Measurements from ENCODE around the gene PRR36.
"Not testable (repeated sequence)": the region's sequence is repeated elsewhere in the genome, so short reads cannot be mapped to it uniquely, and the experiment has no call there.

PRR36 gene

GRCh38 chr19:7920519-7921301, 46.5 kb upstream of the PRR36 start:
- no peak for TF ChIP-seq CTCF (IDR thresholded peaks at IDR 0.05; ENCODE audit: extremely low read depth, insufficient read depth, missing control alignments)
- peak; percentile 99 for DNase-seq (ENCODE audit: low spot score)
- in situ Hi-C loops (cut with MboI; ENCODE audit: low pct_unique_long_range_greater_than_20kb, low sequenced_read_pairs, unreplicated experiment): no loop called here

DNA sequence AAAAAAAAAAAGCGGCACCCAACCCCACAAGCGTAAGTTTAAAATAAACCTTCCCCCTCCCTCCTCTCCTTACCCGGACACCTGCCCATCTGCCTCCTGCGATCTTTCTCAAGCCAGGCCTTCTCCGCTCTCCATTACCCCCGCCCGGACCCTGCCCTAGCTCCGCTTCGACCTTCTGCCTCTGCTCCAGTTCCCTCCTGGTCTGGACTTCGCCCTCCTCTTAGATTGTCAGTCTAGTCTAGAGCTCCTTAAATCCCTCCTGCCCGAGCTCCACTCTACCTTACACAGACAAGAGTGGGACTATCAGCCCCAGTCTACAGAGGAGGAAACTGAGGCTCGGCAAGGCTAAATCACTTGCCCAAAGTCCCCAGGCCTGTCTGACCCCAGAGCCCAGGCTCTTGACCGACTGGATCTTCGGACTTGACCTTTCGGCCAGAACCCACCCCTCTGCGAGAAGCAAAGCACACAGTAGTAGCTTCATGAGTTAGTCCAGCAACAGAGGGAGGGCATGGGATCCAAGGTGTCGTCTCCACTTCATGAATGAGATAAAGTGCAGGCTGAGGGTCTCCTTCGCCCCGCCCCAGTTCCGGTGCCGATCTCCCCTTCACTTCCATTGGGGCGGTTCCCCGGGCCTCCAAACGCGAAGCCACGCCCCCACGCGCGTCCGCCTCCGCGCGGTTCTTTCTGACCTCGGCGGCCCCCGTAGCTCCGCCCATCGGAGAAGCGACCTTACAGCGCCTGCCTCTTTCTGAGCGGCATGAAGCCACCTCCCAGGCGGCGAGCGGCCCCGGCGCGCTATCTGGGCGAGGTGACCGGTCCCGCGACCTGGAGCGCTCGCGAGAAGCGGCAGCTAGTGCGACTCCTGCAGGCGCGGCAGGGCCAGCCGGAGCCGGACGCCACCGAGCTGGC, 45.7 kb upstream of the PRR36 start, which contains the start of gene SNAPC2:
TSS of gene SNAPC2 (plus strand) at position 729 of the 909 bp plus-strand sequence. CDS start at position 758, 29 bp downstream.
- in situ Hi-C loops (cut with MboI; ENCODE audit: low pct_unique_long_range_greater_than_20kb, low sequenced_read_pairs, unreplicated experiment): no loop called here
- TF ChIP-seq CTCF (IDR thresholded peaks at IDR 0.05; ENCODE audit: extremely low read depth, insufficient read depth, missing control alignments): no peak
- DNase-seq (ENCODE audit: low spot score): peak; percentile 95

GRCh38 chr19:7918615-7919421, 44.6 kb upstream of the PRR36 start:
- TF ChIP-seq CTCF (IDR thresholded peaks at IDR 0.05; ENCODE audit: extremely low read depth, insufficient read depth, missing control alignments): no peak
- no peak for DNase-seq (ENCODE audit: low spot score)
- in situ Hi-C loops (cut with MboI; ENCODE audit: low pct_unique_long_range_greater_than_20kb, low sequenced_read_pairs, unreplicated experiment): no loop called here

DNA sequence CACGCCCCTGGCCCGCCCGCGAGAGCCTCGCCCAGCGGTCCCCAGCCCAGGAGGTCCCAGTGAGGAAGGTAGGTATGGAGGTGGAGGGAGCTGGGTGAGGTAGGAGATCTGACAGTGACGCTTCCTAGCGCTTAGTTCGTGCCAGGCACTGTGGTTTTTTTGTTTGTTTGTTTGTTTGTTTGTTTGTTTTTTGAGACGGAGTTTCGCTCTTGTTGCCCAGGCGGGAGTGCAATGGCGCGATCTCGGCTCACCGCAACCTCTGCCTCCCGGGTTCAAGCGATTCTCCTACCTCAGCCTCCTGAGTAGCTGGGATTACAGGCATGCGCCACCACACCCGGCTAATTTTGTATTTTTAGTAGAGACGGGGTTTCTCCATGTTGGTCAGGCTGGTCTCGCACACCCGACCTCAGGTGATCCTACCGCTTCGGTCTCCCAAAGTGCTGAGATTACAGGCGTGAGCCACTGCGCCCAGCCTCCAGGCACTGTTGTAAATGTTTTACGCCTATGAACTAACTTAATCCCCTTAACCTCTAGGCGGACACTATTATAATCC, 43.9 kb upstream of the PRR36 start:
- DNase-seq (ENCODE audit: low spot score); in situ Hi-C loops (cut with MboI; ENCODE audit: low pct_unique_long_range_greater_than_20kb, low sequenced_read_pairs, unreplicated experiment): not testable (repeated sequence)

- peak; percentile 72 for TF ChIP-seq CTCF (IDR thresholded peaks at IDR 0.05; ENCODE audit: extremely low read depth, insufficient read depth, missing control alignments)
- in situ Hi-C loops (cut with MboI; ENCODE audit: low pct_unique_long_range_greater_than_20kb, low sequenced_read_pairs, unreplicated experiment): no loop called here
- DNase-seq (ENCODE audit: low spot score): peak; percentile 83
Measured at GRCh38 chr19:7917267-7918061, 43.3 kb upstream of the PRR36 start.

- no peak for DNase-seq (ENCODE audit: low spot score)
- TF ChIP-seq CTCF (IDR thresholded peaks at IDR 0.05; ENCODE audit: extremely low read depth, insufficient read depth, missing control alignments): no peak
- in situ Hi-C loops (cut with MboI; ENCODE audit: low pct_unique_long_range_greater_than_20kb, low sequenced_read_pairs, unreplicated experiment): no loop called here
Measured at GRCh38 chr19:7916955-7917266, 42.7 kb upstream of the PRR36 start.
